ENCODE data around the gene DNAJC1. TPM values are rescaled to one million over a fixed set of nuclear protein-coding genes. Genes with fewer than 3 reads are reported as not detected.

Gene DNAJC1
- total and polyA plus RNA-seq, 2 of the 4 experiments (the other 2 are of a cell fraction), result 12.7 to 13.3 TPM

- Histone ChIP-seq H4K8ac (ENCODE audit: low read depth in 2 of 2, low read length in 2 of 2) (no peak overlapping the region), H3K4me3 (ENCODE audit: insufficient read depth, low read depth, low read length) (no peak overlapping the region), H3K9me3 (ENCODE audit: control insufficient read depth, insufficient read depth, low read length) (no peaks in the 10 kb centered on the region), H2AK9ac (replicated peaks; ENCODE audit: low read depth, low read length, poor library complexity) (no peak overlapping the region), H3K27me3 (ENCODE audit: control insufficient read depth, insufficient read depth, low read length) (no peaks in the 10 kb centered on the region), H3K9ac (ENCODE audit: low read depth, low read length) (no peak overlapping the region), H3K79me1 (ENCODE audit: low read depth in 1 of 2, low read length in 2 of 2) (peaks cover 9 to 43% of the 10 kb centered on the region in 2 experiments; a peak in 2 of 4 replicates), H2BK20ac (ENCODE audit: low read depth, low read length) (no peak overlapping the region), H3K14ac (replicated peaks; ENCODE audit: low read depth, low read length) (no peak overlapping the region), H3K9me1 (ENCODE audit: insufficient read depth, low read length) (peaks cover 9% of the 10 kb centered on the region), H4K91ac (ENCODE audit: insufficient read depth, low read depth, low read length) (no peak overlapping the region), H4K20me1 (ENCODE audit: insufficient read depth, low read length) (peaks cover 4% of the 10 kb centered on the region; the same call in 1 of the 2 replicates), H3K36me3 (ENCODE audit: control insufficient read depth, insufficient read depth, low read length) (peaks cover 30% of the 10 kb centered on the region), H3K4ac (ENCODE audit: low read depth, low read length) (no peak overlapping the region), H2BK15ac (ENCODE audit: low read depth, low read length) (no peak overlapping the region), H3K18ac (ENCODE audit: low read depth, low read length) (no peak overlapping the region), H3K4me1 (ENCODE audit: control insufficient read depth, insufficient read depth, low read length) (peaks cover 2% of the 10 kb centered on the region), H4K5ac (ENCODE audit: low read depth, low read length) (no peak overlapping the region), H3K4me2 (ENCODE audit: low read depth, low read length) (no peak overlapping the region), H3K23ac (ENCODE audit: low read depth, low read length) (no peak overlapping the region), H2BK5ac (ENCODE audit: low read depth, low read length, poor library complexity, severe bottlenecking) (no peak overlapping the region), H3K27ac (ENCODE audit: insufficient read depth, low read length) (no peak overlapping the region), H2BK120ac (ENCODE audit: low read depth, low read length) (no peak overlapping the region), H3K56ac (ENCODE audit: extremely low read depth, insufficient read depth, low read length) (no peak overlapping the region), H2AFZ (replicated peaks; ENCODE audit: low read length, poor library complexity) (no peak overlapping the region), H2AK5ac (ENCODE audit: low read depth, low read length) (no peak overlapping the region)
- in situ Hi-C loops (cut with MboI; ENCODE audit: low sequenced_read_pairs) (loop anchor here (5.0 to 25.0 kb wide), 2 partner anchors 460 to 650 kb away; no protein-coding TSS in a partner anchor), intact Hi-C loops (cut with micrococcal nuclease) (loop anchor here (10.0 kb wide), 1 partner anchor 362 kb away; no protein-coding TSS in a partner anchor), dilution Hi-C loops (cut with HindIII; ENCODE audit: low sequenced_read_pairs, unreplicated experiment) (no loop called here)
- BruUV-seq (replicated peaks), result no TSS peak
- DNase-seq (no peak), ATAC-seq (ENCODE audit: low read depth) (no peak)
- ChIA-PET POLR2A (ENCODE audit: unreplicated experiment) (no interaction called here), CTCF (no interaction called here)
- 74% methylated on average over 4 of the region's 4 CpGs; no CpG with 5 or more reads in 1 of the 2 experiments for WGBS, 2 experiments (ENCODE audit: extremely low coverage in 2 of 2, insufficient read length in 1 of 2)
- no peak for TF ChIP-seq FOS (IDR thresholded peaks at IDR 0.05; ENCODE audit: low read depth, low read length)
- no peak for TF ChIP-seq RAD21 (IDR thresholded peaks at IDR 0.05; ENCODE audit: low read length)
- no peak for TF ChIP-seq NFE2L2 (IDR thresholded peaks at IDR 0.05; ENCODE audit: low read depth, low read length)
- TF ChIP-seq CEBPB (IDR thresholded peaks at IDR 0.05; ENCODE audit: low read depth, low read length), result no peak
- TF ChIP-seq MXI1 (IDR thresholded peaks at IDR 0.05; ENCODE audit: borderline replicate concordance, low read depth, low read length), result no peak
- TF ChIP-seq RFX5 (IDR thresholded peaks at IDR 0.05; ENCODE audit: low read depth, low read length), result no peak
- no peak for TF ChIP-seq CTCF (conservative IDR thresholded peaks at IDR 0.05; ENCODE audit: low read depth, low read length)
- no peak for TF ChIP-seq SMC3 (IDR thresholded peaks at IDR 0.05; ENCODE audit: low read depth, low read length)
- no peak for TF ChIP-seq USF2 (IDR thresholded peaks at IDR 0.05; ENCODE audit: low read depth, low read length)
- TF ChIP-seq BHLHE40 (IDR thresholded peaks at IDR 0.05; ENCODE audit: low read depth, low read length), result no peak
- TF ChIP-seq ELK1 (IDR thresholded peaks at IDR 0.05; ENCODE audit: borderline replicate concordance, low read depth, low read length), result no peak
- TF ChIP-seq MAZ (IDR thresholded peaks at IDR 0.05; ENCODE audit: borderline replicate concordance, low read depth, low read length), result no peak
- no peak for TF ChIP-seq MAFK (IDR thresholded peaks at IDR 0.05; ENCODE audit: low read depth, low read length)
- TF ChIP-seq RCOR1 (IDR thresholded peaks at IDR 0.05; ENCODE audit: insufficient replicate concordance, low read length), result no peak
- TF ChIP-seq POLR2A (IDR thresholded peaks at IDR 0.05; ENCODE audit: low read depth, low read length), result no peak
- TF ChIP-seq CHD1 (IDR thresholded peaks at IDR 0.05; ENCODE audit: low read depth, low read length), result no peak
Measured at GRCh38 chr10:21737106-21737505, 266.4 kb downstream of the DNAJC1 start.

Data from IMR-90 (cell line).